ENCODE data around the gene SMKR1. TPM values are rescaled to one million over a fixed set of nuclear protein-coding genes. Genes with fewer than 3 reads are reported as not detected.
"Not testable (repeated sequence)": the region's sequence is repeated elsewhere in the genome, so short reads cannot be mapped to it uniquely, and the experiment has no call there.

Gene SMKR1
- total RNA-seq, 2 experiments from 2014 or later, result 2.6 to 3.6 TPM

DNA sequence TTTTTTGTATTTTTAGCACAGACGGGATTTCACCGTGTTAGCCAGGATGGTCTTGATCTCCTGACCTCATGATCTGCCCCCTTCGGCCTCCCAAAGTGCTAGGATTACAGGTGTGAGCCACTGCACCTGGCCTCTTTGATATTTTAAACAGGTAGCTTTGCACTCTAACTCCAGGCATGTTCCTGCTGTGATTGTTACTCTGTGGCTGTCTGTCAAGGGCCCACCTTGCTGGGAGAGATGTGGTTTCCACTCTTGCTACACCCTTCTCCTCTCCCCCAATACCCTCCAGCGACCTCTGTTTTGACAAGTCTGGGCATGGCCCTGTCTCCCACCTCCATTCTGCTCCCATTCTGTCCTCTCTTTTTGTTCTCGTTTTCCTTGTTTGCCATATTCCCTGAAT lies 17.1 kb downstream of the SMKR1 start:
- Mint-ChIP-seq H3K27me3 (peaks cover 17% of the 10 kb centered on the region), H3K27ac (no peak overlapping the region), H3K4me1 (ENCODE audit: low read depth) (peaks cover 5% of the 10 kb centered on the region), H3K9me3 (no peaks in the 10 kb centered on the region), H3K4me3 (no peak overlapping the region), H3K36me3 (ENCODE audit: low read depth) (no peaks in the 10 kb centered on the region)
- DNase-seq (no peak), ATAC-seq (no peak)
- ChIA-PET POLR2A (no interaction called here), CTCF (no interaction called here)
- TF ChIP-seq, protein P1, sequence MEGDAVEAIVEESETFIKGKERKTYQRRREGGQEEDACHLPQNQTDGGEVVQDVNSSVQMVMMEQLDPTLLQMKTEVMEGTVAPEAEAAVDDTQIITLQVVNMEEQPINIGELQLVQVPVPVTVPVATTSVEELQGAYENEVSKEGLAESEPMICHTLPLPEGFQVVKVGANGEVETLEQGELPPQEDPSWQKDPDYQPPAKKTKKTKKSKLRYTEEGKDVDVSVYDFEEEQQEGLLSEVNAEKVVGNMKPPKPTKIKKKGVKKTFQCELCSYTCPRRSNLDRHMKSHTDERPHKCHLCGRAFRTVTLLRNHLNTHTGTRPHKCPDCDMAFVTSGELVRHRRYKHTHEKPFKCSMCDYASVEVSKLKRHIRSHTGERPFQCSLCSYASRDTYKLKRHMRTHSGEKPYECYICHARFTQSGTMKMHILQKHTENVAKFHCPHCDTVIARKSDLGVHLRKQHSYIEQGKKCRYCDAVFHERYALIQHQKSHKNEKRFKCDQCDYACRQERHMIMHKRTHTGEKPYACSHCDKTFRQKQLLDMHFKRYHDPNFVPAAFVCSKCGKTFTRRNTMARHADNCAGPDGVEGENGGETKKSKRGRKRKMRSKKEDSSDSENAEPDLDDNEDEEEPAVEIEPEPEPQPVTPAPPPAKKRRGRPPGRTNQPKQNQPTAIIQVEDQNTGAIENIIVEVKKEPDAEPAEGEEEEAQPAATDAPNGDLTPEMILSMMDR (IDR thresholded peaks at IDR 0.05), result no peak
- intact Hi-C loops (cut with micrococcal nuclease), result no loop called here

DNA sequence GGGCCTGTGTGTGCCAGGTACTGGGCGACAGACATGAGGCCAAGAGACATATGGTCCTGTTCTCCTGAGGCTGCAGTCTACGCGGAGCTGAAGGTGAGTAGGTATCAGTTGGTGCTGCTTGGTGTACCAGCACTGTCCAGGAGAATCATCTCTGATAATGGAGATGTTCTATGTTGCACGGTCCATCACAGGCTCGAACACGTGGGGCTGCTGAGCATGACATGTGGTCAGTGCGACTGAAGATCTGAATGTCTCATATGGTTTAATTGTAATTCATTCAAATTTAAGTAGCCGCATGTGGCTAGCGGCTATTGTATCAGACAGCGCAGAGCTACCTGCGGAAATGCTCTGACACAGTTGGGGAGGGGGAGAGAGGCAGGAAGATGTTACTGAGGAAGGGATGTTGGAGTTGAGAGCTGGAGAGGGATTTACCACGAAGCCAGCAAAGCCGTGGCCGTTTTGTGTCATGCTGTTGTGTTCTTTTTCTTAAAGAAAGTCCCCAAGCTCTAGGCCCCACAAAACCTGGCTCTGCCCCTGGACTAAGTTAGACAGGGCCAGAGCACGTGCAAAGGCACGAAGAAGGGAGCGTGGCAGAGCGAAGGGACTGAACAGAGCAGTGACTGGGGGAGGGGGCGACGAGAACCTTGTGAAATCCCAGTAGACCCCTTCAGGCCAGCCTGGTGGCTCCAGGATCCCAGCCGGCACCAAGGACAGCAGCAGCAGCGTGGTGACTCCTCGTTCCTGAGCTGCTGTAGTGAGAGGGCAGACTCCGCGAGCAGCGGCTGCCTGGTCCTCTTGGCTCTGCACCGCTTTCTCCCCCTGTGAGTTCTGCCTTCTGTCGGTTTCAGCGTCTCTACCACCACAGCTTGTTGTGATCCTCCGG lies 20.0 kb downstream of the SMKR1 start:
- H3K4me3 Mint-ChIP-seq, result no peak overlapping the region

DNA sequence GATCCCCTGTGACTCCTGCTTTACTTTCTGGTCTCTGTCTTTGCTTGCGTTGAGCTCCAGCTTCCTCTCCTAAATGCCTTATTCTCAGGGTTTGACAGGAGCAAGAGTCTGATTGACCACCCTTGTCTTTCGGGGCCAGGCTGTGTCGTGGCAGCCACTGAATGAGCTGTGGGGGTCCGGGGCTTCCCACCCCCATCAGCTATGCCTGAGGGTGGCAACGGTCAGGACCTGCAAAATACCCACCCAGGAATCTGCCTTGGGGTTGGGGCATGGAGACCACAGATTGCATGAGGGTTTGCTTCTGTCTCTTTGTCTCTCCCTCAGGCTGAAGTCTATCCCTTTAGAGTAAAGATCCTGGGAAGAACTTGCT lies 20.6 kb downstream of the SMKR1 start:
- Mint-ChIP-seq H3K4me3 (no peak overlapping the region), H3K9me3 (no peaks in the 10 kb centered on the region), H3K27me3 (peaks cover 21% of the 10 kb centered on the region), H3K4me1 (ENCODE audit: low read depth) (peaks cover 3% of the 10 kb centered on the region), H3K36me3 (ENCODE audit: low read depth) (no peaks in the 10 kb centered on the region), H3K27ac (no peak overlapping the region)
- no peak for ATAC-seq
- CTCF ChIA-PET, result no interaction called here
- POLR2A ChIA-PET, result no interaction called here
- no peak for DNase-seq
- intact Hi-C loops (cut with micrococcal nuclease), result no loop called here
- TF ChIP-seq, protein P1 (IDR thresholded peaks at IDR 0.05), result no peak

More for the DNA sequence above, 20.0 kb downstream of the SMKR1 start:
- ChIA-PET CTCF (no interaction called here), POLR2A (no interaction called here)
- Mint-ChIP-seq H3K27me3 (peaks cover 21% of the 10 kb centered on the region), H3K36me3 (ENCODE audit: low read depth) (no peaks in the 10 kb centered on the region), H3K4me1 (ENCODE audit: low read depth) (peaks cover 3% of the 10 kb centered on the region), H3K9me3 (no peaks in the 10 kb centered on the region), H3K27ac (no peak overlapping the region)
- intact Hi-C loops (cut with micrococcal nuclease), result no loop called here
- ATAC-seq (no peak), DNase-seq (no peak)
- TF ChIP-seq, protein P1 (IDR thresholded peaks at IDR 0.05), result no peak

DNA sequence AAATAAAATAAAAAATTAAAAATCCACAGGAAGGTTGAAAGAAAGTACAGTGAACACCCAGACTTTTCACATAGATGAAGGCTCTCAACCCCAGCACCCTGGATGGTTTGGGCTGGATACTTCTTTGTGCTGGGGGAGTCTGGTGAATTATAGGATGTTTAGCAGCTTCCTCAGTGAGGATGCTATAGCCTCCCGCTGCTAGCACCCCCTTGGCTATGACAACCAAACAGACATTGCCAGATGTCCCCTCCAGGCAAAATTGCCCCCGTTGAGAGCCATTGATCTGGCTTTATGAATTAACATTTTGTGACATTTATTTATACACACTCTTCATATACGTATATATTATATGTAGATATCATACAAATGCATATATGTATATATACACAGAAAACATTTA lies 21.6 kb downstream of the SMKR1 start:
- Mint-ChIP-seq H3K27me3 (peaks cover 21% of the 10 kb centered on the region), H3K36me3 (ENCODE audit: low read depth) (no peaks in the 10 kb centered on the region), H3K4me1 (ENCODE audit: low read depth) (peaks cover 3% of the 10 kb centered on the region), H3K9me3 (no peaks in the 10 kb centered on the region), H3K4me3 (no peak overlapping the region), H3K27ac (no peak overlapping the region)
- POLR2A ChIA-PET, result no interaction called here
- intact Hi-C loops (cut with micrococcal nuclease), result no loop called here
- CTCF ChIA-PET, result no interaction called here
- TF ChIP-seq, protein P1 (IDR thresholded peaks at IDR 0.05), result no peak
- no peak for DNase-seq
- ATAC-seq, result no peak

DNA sequence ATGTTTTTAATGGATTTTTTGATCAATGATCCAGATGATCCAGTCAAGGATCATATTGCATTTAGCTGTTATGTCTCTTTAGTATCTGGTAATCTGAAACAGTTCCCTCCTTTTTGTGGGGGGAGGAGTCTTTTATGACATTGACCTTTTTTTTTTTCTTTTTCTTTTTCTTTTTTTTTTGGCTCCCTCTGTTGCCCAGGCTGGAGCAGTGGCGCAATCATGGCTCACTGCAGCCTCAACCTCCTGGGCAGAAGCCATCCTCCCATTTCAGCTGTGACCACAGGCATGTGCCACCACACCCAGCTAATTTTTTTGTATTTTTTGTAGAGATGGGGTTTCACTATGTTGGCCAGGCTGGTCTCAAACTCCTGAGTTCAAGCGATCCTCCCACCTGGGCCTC lies 22.1 kb downstream of the SMKR1 start:
- POLR2A ChIA-PET, result not testable (repeated sequence)

More for the DNA sequence above, 22.1 kb downstream of the SMKR1 start:
- peaks cover 21% of the 10 kb centered on the region for H3K27me3 Mint-ChIP-seq
- intact Hi-C loops (cut with micrococcal nuclease); H3K9me3 Mint-ChIP-seq; DNase-seq; H3K4me3 Mint-ChIP-seq; CTCF ChIA-PET; ATAC-seq; H3K36me3 Mint-ChIP-seq (ENCODE audit: low read depth); H3K27ac Mint-ChIP-seq; H3K4me1 Mint-ChIP-seq (ENCODE audit: low read depth): not testable (repeated sequence)

Data from activated CD8-positive, alpha-beta T cell treated with anti-CD3 and anti-CD28 coated beads for 36 hours (primary cell).